ENCODE results near the gene BAG1.

BAG1 gene

GRCh38 chr9:33306037-33306436 is 41.5 kb upstream of the BAG1 start:
- H3K27ac ChIP-seq: no peak overlapping the region
- H3K4me3 ChIP-seq (ENCODE audit: low read depth in 1 of 2, low read length in 1 of 2): no peak overlapping the region
- H3K36me3 ChIP-seq: peaks cover 87% of the 10 kb centered on the region
- H3K27me3 ChIP-seq: no peaks in the 10 kb centered on the region
- H3K4me1 ChIP-seq (ENCODE audit: control insufficient read depth in 1 of 2, insufficient read depth in 1 of 2, low read depth in 1 of 2, low read length in 1 of 2): no peaks in the 10 kb centered on the region
- no peak for TF ChIP-seq CTCF (IDR thresholded peaks at IDR 0.05)
- H3K9me3 ChIP-seq: no peaks in the 10 kb centered on the region

- Histone ChIP-seq H3K27me3 (no peaks in the 10 kb centered on the region), H3K9me3 (no peaks in the 10 kb centered on the region), H3K36me3 (peaks cover 84% of the 10 kb centered on the region), H3K27ac (no peak overlapping the region), H3K4me1 (ENCODE audit: control insufficient read depth in 1 of 2, insufficient read depth in 1 of 2, low read depth in 1 of 2, low read length in 1 of 2) (no peaks in the 10 kb centered on the region), H3K4me3 (ENCODE audit: low read depth in 1 of 2, low read length in 1 of 2) (no peak overlapping the region)
- no peak for TF ChIP-seq CTCF (IDR thresholded peaks at IDR 0.05)
Observed at GRCh38 chr9:33304362-33304761, 39.9 kb upstream of the BAG1 start.

- no peak for TF ChIP-seq CTCF (IDR thresholded peaks at IDR 0.05)
- peaks cover 17 to 19% of the 10 kb centered on the region in 2 experiments for H3K4me1 ChIP-seq (ENCODE audit: control insufficient read depth in 1 of 2, insufficient read depth in 1 of 2, low read depth in 1 of 2, low read length in 1 of 2)
- H3K36me3 ChIP-seq: peaks cover 47% of the 10 kb centered on the region
- no peaks in the 10 kb centered on the region for H3K27me3 ChIP-seq
- H3K27ac ChIP-seq: no peak overlapping the region
- H3K9me3 ChIP-seq: no peaks in the 10 kb centered on the region
- H3K4me3 ChIP-seq (ENCODE audit: low read depth in 1 of 2, low read length in 1 of 2): no peak overlapping the region
Observed at GRCh38 chr9:33300546-33300945, 36.0 kb upstream of the BAG1 start.

GRCh38 chr9:33297432-33297831 is 32.9 kb upstream of the BAG1 start:
- H3K4me3 ChIP-seq (ENCODE audit: low read depth in 1 of 2, low read length in 1 of 2): no peak overlapping the region

GRCh38 chr9:33295571-33295970 is 31.1 kb upstream of the BAG1 start:
- Histone ChIP-seq H3K36me3 (peaks cover 14% of the 10 kb centered on the region), H3K9me3 (no peaks in the 10 kb centered on the region), H3K4me3 (ENCODE audit: low read depth in 1 of 2, low read length in 1 of 2) (no peak overlapping the region), H3K4me1 (ENCODE audit: control insufficient read depth in 1 of 2, insufficient read depth in 1 of 2, low read depth in 1 of 2, low read length in 1 of 2) (peaks cover 26 to 31% of the 10 kb centered on the region in 2 experiments), H3K27ac (no peak overlapping the region), H3K27me3 (no peaks in the 10 kb centered on the region)
- TF ChIP-seq CTCF (IDR thresholded peaks at IDR 0.05): no peak

More at GRCh38 chr9:33297432-33297831, 32.9 kb upstream of the BAG1 start:
- H3K4me1 ChIP-seq (ENCODE audit: control insufficient read depth in 1 of 2, insufficient read depth in 1 of 2, low read depth in 1 of 2, low read length in 1 of 2): peaks cover 17 to 19% of the 10 kb centered on the region in 2 experiments
- peaks cover 27% of the 10 kb centered on the region for H3K36me3 ChIP-seq
- H3K9me3 ChIP-seq: no peaks in the 10 kb centered on the region
- TF ChIP-seq CTCF (IDR thresholded peaks at IDR 0.05): no peak
- peak overlapping the region; percentile 74 for H3K27ac ChIP-seq
- H3K27me3 ChIP-seq: no peaks in the 10 kb centered on the region

Data from neutrophil (primary cell).